Prostate gland (tissue), 2 donors: ENCODE measurements around the gene ADAMTS2.

ENCODE experiments used
- CTCF ChIP-seq, 4 experiments: fragments of 200-600 bp in 2 of 4; fragments of 450-650 bp in 2 of 4; sonication (generic) in 2 of 4; IDR thresholded peaks; 1 replicate in 3 of 4; 2 replicates in 1 of 4; pipeline ENCODE4 v1.5.1; 2016 to 2019; ENCODE audit warnings: antibody characterized with exemption in 4 of 4, mild to moderate bottlenecking in 2 of 4, moderate library complexity in 2 of 4
- POLR2A ChIP-seq: fragments of 450-650 bp; IDR thresholded peaks from one replicate; pipeline ENCODE4 v1.6.1; 2016; ENCODE audit warnings: antibody characterized with exemption, mild to moderate bottlenecking

- no peak for TF ChIP-seq CTCF (IDR thresholded peaks at IDR 0.05)
- TF ChIP-seq POLR2A: no peak
Observed at GRCh38 chr5:179148703-179149170, 196.5 kb downstream of the ADAMTS2 start.
